HG02571 (cell line): ENCODE measurements around the gene ASCL4.
A peak's percentile ranks its signal among the peaks of the same experiment; 100 is the strongest.
"Not testable (repeated sequence)": the region's sequence is repeated elsewhere in the genome, so short reads cannot be mapped to it uniquely, and the experiment has no call there.

Source experiments
- ATAC-seq: cut with Tn5 transposase; IDR thresholded peaks from one replicate; pipeline ENCODE4 v1.9.1; 2021; ENCODE audit warnings: mild to moderate bottlenecking, moderate library complexity; ENCODE audit not compliant: unreplicated experiment

ASCL4 gene, protein sequence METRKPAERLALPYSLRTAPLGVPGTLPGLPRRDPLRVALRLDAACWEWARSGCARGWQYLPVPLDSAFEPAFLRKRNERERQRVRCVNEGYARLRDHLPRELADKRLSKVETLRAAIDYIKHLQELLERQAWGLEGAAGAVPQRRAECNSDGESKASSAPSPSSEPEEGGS

DNA sequence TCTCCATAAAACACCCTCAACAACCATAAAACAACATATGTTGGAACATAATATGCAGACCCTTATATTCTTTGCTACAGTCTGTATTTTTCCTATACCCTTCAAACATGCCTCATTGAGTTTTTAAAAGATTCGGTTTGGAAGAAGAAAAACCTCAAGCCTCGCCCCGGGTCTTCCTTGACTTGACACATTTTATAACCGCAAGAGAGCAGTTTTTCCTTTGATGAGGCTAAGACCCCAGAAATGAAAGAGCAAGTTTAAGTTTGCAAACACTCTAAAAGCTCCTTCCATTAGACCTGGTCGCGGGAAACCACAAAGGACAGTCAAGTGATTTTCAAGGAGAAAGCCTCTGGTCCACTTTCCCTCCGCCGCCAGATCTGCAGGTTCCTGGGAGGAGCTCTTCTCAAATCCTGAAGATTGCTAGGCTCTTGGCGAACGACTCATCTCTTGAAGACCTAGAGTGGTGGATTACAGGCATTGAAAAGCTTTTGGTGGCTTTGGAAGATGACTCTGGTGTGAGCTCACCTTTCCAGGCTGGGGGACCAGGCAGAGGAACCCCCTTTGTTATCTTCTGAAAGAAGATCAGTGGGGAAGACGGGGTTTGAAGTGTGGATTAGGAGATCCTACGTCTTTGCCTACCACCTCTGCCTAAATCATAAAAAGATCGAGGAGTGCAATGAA is at the start of gene ASCL4:
ASCL4 (plus strand) TSS at position 356 of the 681 bp plus-strand sequence. CDS start 515 bp downstream, outside the sequence.
- no peak for ATAC-seq

DNA sequence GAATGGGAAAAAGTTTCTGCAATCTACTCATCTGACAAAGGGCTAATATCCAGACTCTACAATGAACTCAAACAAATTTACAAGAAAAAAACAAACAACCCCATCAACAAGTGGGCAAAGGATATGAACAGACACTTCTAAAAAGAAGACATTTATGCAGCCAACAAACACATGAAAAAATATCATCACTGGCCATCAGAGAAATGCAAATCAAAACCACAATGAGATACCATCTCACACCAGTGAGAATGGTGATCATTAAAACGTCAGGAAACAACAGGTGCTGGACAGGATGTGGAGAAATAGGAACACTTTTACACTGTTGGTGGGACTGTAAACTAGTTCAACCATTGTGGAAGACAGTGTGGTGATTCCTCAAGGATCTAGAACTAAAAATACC is 47.2 kb upstream of the ASCL4 start:
- ATAC-seq = not testable (repeated sequence)

DNA sequence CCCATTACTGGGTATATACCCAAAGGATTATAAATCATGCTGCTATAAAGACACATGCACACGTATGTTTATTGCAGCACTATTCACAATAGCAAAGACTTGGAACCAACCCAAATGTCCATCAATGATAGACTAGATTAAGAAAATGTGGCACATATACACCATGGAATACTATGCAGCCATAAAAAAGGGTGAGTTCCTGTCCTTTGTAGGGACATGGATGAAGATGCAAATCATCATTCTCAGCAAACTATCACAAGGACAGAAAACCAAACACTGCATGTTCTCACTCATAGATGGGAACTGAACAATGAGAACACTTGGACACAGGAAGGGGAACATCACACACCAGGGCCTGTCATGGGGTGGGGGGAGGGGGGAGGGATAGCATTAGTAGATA is 46.8 kb upstream of the ASCL4 start:
- ATAC-seq = not testable (repeated sequence)

DNA sequence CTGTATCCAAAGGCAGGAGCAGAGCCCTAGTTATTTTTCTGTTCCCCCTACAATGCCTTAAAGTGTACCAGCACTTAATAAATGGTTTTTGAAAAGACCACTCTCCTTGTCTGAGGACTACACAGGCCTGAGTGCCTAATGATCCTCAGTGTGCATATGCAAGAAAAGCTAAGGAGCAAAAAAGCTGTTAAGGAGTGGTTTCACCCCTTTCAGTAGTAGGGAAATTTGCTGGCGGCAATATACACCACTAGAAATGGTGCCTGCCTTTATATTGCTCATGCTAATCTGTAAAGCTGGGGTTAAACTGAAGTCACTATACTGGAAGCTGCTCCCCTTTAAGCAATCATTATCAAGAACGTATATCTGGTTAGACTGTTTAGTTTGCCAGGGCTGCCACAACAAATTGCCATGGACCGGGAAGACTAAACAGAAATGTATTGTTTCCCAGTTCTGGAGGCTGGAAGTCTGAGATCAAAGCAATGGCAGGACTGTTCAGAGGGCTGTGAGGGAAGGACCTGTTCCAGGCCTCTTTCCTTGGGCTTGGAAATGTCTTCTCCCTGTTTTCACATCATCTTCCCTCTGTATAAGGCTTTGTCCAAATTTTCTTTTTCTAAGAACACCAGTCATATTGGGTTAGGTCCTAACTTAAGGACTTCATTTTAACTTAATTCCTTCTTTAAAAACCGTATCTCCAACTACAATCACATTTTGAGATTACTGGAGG is 43.7 kb upstream of the ASCL4 start:
- ATAC-seq = no peak

DNA sequence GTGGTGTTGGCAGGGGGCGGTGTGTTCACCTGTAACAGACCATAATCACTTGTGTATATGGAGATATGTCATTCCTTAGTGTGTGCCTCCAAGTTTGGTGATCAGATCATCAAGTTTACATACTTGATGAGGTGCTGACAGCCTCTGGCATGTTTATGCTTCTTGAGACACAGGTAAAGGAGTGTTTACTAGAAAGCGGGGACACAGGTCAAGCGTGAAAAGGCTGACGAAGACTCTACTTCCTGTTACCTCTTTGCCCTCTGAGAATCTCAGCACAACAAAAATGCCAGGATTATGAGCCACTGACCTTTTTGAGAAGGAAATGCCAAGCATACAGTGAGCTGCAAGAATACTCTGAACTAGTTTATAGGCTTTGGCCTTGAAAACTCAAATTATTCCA is 43.1 kb upstream of the ASCL4 start:
- ATAC-seq = no peak

DNA sequence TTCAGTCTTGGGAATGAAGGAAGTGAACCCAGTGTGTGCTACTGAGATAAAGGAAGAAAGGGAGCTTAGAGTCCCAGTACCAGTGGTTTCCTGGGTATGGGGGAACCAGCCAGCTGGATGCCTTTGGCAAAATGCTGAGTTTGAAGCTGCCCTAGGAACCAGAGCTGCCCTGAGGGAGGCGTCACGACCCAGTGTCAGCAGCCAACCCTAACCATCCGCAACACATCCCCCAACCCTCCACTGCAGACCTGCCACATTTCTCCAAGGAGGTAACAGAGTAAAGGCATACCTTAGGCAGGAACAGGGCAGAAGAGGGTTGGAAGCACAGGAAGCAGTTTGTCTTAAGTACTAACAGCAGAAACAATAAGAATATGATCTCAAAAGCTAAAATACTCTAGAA is 42.1 kb upstream of the ASCL4 start:
- no peak for ATAC-seq

DNA sequence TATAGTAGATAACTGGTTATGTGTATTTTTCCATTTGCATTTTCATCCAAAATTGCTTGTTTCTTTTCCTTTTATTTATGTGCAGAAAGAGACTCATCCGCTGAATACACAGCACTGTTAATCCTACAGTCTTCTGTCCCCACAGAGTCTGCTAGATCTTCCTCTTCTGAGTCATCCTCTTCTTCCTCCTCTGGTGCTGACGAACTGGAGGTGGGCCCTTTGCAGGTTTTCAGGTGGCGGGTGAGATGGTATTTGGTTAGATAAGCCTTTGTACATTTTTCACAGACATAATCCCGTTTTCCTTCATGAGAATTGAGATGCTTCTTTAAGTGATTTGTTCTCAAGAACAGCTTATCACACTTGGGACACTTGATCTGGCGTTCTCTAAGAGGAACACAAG is 40.4 kb upstream of the ASCL4 start:
- no peak for ATAC-seq

DNA sequence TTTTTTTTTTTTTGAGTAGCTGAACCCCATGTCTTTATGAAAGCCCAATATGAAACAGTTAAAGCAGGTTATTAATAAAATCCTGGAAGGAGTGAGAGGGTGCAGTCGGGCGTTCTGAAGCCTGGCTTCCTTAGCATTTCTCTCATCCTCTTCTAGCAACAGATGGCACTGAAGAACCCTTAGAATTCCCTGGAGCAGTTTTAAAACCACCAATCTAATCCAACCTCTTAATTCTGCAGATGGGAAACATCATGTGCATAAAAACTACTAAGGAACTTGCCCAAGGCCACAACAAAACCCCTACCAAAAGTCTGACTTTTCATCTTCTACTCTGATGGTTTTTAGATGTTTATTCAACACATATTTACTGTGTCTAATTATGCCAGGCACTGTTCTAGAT is 38.7 kb upstream of the ASCL4 start:
- no peak for ATAC-seq

DNA sequence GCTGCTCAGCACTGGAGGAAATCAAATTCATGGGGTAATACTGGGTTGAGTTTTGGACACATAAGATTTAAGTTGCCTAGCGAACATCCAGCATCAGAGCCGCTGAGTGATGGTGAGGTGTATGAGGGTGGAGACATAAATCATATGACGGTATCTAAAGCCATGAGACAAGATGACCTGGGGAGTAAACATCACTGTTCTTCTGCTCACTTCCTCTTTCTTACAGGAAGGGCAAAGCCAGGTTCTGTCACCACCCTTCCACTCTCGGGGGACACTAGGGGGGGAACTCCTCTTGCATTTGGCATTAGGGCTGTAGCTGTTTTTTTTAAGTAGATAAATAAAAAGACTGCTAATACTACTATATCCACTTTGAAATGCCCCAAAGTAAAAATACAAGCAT is 37.6 kb upstream of the ASCL4 start:
- ATAC-seq = peak; percentile 72

DNA sequence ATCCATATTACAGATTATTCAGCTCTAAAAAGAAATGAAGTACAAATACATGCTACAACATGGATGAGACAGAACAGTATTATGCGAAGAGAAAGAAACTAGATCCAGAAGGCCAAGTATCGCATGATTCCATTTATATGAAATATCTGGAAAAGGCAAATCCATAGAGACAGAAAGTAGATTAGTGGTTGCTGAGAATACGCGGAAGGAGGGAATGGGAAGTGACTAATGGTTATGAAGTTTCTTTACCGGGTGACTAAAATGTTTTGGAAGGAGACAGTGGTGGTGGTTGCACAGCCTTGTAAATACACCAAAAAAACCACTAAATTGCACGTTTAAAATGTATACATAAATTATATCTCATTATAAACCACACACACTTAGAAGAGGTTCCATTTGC is 26.0 kb upstream of the ASCL4 start:
- ATAC-seq = no peak

DNA sequence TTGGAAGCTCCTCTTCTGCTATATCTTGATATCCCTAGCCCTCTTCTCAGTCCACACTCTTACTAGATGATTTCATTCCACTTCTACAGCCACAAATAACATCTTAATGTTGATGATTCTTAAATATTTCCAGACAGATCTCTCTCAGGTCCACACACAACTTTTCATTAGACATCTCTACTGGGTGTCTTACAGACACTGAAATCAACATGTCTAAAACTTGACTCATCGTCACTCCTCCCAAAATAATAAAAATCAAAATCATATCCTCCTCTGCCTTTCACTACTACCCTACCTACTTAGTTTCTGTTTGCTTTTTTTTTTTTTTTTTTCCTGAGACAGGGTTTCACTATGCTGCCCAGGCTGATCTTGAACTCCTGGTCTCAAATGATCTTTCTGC is 25.4 kb upstream of the ASCL4 start:
- ATAC-seq = no peak

DNA sequence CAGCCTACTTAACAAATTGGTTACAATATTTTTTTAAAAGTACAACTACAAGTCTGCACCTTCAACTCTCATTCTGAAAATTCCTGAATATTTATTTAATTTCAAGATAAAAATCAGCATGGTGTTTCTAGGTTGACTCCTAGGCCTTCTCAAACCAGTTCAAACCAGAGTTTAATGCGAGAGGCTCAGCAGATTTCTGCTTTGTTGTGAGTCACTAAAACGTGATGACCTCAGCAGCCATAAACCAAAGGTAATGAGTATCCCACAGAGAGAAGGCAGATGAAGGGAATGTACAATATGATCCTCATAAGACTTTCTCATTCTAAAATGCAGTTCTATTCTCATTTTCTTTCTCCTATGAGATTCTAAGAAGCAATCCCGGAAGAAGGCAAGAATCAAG is 15.1 kb upstream of the ASCL4 start:
- no peak for ATAC-seq

DNA sequence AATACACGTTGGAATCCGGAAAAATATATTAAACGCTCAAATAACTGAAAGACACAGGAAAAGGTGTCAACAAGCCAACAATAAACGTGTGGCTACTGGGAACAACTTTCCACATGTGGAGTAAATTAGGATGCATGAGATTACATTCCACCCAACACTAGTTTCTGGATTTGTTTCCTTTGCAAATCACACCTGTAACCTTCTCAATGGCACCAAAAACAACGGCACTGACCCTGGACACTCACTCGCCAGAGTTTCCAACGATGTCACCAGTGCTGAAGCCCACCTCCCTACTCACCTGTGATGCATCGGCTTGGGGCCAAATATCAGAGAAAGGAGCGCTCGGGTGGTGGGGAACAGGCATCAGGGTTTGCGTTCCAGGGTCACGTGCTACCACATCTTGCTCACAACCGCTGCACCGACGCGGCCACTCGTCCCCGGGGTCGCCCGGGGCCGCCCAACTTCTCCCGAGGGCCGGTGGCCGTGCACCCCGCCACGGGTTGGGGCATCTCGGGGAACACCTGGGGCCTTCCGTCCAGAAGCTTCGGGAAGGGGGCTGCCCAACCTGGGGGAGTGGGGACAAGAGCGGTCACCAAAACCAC is 14.2 kb upstream of the ASCL4 start:
- ATAC-seq = peak; percentile 20

DNA sequence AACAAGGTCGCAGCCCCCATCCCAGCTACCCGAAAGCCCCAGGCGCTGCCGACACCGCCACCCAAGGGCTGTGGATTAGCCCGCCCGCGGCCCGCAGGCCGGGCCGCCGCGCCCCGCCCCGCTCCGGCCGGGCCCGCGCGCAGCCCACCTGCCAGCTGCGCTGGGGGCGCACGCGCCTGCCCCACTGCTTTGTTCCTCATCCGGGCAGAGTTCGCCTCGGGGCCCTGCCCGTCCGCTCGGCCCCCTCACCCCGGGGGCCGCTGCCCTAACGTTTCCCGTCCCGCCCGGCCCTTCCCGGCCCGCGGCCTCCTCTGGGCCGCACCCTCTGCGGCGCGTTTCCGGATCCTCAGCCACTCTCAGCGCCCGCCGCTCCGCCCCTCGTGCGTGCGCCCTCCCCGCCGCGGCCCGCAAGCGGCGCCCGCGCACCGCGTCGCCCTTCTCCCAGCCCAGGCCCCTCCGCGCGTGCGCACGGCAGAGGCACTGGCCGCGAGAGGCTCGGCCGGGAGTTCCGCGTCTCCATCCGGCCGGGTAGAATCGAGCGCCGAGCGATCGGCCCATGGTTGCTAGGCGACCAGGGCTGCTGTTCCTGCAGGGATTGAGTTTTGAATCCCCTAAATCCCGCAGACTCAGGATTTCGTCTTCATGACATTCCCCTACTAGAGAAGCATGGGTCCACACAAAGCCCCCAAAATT is 13.5 kb upstream of the ASCL4 start, which contains the start of gene PRDM4:
PRDM4 (minus strand) TSS at position 329 of the 693 bp plus-strand sequence. CDS start 622 bp downstream, outside the sequence.
- peak; percentile 96 for ATAC-seq

DNA sequence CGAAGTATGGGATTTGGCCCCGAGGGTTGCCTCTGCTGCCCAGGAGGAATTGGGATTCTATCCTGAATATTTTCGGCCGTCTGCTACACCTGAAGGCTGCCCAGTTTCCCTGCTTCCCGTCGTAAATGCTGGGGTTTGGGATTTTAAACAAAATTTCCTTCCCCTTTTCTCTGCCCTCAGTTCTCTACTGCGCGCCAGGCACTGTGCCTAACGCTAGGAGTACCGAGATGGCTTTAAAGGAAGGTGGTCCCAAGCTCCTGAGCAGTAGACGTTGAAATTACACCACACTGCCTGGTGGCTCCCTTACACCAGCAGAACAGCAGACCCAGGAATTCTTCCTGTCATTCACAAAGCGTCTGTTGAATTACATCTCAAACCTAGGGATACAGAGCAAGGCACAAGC is 13.0 kb upstream of the ASCL4 start:
- ATAC-seq = no peak

DNA sequence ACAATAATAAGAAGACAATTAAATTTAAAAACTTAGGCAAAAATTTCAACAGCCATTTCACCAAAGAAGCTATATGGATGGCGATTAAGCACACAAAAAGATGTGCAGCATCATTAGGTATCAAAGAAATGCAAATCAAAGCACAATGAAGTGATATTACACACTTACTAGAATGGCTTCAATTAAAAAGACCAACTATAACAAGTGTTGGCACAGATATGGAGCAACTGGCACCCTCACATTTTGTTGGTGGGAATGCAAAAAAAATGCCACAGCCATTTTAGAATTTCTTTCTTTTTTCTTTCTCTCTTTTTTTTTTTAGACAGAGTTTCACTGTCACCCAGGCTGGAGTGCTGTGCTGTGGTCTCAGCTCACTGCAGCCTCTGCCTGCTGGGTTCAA is 11.6 kb upstream of the ASCL4 start:
- no peak for ATAC-seq

DNA sequence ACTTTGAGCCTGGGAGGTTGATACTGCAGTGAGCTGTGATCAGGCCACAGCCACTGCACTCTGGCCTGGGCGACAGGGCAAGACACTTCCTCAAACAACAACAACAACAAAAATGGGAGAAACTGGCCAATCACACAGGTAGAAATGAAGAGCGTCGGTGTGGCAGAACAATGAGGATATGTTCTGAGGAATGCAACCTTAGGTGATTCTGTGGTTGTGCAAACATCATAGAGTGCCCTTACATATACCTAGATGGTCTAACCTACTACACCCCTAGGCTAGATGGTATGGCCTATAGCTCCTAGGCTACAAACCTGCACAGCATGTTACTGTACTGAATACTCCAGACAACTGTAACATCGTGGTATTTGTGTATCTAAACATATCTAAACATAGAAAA is 9.9 kb upstream of the ASCL4 start:
- ATAC-seq = no peak

DNA sequence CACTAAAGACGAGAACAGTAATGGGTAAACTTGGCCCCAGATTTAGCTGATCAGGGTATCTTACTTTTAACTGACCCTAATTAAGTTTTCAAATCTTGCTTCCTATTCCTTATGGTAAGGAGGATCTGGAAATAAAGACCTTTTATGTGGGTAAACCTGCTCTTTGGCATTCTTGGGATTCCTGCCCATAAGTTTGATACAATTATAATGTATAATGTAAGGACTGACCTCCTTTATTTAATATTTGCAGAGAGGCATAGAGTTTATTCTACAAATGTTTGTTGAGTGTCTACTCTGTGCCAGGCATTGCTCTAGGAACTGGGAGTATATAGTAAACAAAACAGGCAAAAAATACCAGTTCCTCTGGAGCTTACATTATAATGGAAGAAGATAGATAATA is 9.2 kb upstream of the ASCL4 start:
- no peak for ATAC-seq

DNA sequence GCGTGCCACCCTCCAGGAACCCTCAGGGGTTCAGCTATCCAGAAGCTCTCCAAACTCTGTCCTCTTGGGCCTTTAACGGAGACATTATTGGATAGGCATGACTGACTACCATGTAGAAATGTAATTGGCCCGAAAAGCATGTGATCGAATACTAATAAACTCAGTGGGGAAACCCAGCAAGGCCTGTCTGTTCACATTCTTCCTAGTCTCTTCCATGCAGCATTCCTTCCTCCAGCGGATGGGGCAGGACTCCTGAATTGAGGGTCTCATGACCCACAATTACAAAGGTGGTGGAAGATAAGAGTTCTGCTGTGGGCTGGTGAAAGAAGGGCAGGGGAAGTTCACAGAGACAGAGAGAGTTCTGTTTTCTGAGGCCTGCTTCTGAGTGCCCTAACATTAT is 7.0 kb upstream of the ASCL4 start:
- no peak for ATAC-seq

DNA sequence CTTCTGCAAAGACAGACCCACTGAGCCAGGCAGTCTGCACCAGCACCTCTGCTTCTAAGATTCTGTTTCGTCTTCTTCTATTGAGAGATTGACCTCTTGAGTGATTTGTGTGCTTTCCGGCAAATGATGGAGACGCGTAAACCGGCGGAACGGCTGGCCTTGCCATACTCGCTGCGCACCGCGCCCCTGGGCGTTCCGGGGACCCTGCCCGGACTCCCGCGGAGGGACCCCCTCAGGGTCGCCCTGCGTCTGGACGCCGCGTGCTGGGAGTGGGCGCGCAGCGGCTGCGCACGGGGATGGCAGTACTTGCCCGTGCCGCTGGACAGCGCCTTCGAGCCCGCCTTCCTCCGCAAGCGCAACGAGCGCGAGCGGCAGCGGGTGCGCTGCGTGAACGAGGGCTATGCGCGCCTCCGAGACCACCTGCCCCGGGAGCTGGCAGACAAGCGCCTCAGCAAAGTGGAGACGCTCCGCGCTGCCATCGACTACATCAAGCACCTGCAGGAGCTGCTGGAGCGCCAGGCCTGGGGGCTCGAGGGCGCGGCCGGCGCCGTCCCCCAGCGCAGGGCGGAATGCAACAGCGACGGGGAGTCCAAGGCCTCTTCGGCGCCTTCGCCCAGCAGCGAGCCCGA is 703 bp downstream of the ASCL4 start:
- no peak for ATAC-seq

DNA sequence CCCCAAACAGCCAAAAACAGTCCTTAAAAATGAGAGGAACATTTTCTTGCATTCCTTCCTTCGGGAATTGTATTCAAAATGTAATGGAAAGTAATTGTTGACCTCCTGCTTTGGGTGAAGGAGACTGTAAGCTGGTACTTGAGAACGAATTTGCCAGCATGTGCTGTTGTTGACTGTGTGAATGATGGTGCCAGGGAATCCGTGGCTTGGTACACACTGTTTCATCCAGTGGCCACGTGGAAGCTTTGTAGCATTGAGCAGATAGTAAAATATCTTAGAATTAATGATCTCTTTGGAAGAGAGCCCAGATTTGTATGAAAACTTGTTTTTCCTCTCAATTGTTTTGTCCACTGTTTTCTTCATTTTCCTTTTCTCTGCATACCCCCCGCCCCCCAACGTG is 1.7 kb downstream of the ASCL4 start:
- ATAC-seq = no peak
